NCI-H187 (cell line): ENCODE data around the gene PEX10.

Experiments used
- DNase-seq, 2 experiments: peaks; one replicate each; lab custom pipeline; 2025; lab: John Stamatoyannopoulos, UW

Gene PEX10

DNA sequence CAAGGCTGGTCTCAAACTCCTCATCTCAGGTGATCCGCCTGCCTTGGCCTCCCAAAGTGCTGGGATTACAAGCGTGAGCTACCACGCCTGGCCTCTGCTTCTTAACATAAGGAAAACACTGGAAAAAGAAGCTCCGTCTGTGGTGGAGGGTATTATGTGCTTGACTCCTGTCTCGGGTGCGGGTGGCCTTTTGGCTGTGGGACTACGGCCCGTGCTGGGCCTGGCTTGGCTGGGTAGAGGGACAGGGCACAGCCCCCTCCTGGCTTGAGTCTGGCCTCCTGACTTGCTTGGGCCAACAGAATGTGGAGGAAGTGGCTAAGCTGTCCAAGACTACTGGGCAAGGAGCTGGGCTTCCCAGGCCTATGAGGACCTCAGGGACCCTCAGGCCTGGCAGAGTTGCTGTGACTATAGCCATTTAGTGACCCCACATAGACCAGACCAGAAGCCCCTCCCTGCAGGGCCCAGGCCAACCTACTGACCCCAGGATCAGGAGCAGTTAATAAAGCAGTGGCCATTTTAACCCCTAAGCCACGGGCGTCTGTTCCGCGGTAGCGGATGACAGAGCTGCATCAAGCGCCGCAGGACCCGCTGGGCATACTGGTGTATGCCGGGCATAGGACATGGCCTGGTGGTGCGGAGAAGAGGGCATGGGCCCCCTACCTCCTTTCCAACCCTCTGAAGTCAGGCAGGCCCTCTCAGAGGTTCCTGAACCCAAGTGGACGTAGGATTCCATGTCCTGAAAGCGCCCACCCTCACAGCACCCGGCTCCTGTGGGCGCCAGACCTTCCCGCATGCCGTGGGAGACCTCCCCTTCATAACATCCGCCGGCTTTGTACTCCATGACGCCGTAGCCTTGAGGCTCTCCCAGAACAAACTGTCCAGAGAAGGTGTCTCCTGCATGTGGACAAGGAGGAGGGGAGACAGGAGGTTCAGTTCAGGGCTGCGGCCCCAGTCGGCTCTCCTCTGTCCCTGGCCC lies 25.4 kb downstream of the PEX10 start:
- DNase-seq = no peak

DNA sequence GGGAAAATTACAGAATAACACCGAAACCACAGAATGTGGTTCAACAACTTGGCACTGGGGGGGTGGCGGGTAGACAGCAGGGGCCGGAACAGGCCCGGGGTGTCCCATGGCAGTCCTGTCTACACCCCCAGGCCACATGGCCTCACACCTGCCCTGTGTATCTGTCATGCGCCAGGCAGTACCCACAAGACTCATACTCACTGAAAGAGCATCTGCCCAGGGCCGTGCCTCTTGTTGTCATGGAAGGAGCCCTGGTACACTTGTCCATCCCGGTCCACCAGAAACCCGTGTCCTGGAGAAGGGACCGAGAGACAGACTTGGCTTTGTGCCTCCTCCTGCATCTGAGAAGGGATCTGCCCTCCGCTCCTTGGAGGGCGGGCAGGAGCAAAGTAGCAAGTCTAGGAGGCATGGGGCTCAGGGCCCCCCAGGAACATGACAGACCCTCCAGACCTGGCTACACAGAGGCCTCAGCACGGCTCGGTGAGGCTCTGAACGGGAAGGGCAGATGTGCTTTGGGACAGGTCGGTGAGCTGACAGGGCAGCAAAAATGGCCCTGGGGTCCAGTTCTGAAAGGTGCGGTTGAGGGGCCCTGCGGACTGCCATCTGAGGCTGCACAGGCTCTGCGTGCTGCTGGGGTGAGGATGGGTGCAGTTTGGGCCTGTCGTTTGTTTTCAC lies 26.6 kb downstream of the PEX10 start:
- no peak for DNase-seq

- DNase-seq = no peak
Measured at GRCh38 chr1:2384941-2385481, 27.4 kb downstream of the PEX10 start.

DNA sequence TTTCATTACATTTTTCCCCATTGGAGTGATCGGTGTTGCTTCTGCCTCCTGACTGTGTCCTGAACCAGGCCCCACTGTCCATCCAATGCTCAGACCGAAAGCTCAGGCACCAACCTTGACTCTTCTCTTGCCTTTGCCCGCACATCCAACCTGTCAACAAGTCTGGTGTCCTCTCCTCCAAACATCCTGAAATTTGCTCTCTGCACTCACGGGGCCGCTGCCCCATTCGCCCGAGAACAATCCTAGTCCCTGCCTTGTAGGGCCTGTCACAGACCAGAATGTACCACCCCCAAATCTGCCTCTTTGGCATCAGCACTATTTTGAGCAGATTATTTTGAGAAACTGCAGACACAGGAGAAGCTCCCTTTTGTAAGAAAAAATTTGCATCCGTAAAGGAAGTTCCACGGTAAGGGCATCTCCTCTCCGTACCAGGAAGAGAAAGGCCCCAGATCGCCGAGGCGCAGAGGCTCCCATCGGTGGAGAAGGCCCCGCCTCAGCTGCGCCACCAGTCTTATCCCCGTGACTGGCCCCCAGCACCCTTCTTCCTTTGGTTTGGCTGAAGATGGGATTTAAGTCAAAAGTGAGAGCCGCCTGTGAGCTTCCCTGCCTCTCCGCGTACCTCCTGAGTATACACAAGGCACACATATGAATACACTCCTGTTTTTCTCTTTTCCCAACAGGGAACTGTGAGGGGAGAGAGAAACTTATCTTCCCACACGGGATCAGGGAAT lies 28.1 kb downstream of the PEX10 start:
- DNase-seq = no peak

DNA sequence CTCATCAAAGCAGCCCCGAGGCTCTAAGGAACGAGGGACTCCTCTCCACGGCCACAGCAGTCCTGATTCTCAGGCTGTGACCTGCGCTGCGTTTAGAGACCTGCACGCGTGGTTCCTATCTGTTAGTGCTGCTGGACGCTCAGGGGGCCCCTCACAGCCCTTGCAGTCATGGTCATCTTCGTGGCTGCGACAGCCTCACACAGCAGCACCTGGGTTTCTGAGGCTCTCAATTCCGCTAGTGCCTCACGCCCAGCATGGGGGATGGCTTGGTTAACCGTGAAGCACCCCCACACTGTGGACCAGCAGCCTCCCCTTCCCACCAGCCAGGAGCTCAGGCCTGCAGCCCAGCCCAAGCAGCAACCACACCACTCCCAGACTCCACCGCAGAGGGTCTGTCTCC lies 28.8 kb downstream of the PEX10 start:
- no peak for DNase-seq

- DNase-seq = no peak
Measured at GRCh38 chr1:2382621-2383361, 29.6 kb downstream of the PEX10 start.

GRCh38 chr1:2381741-2382620 lies 30.4 kb downstream of the PEX10 start:
- DNase-seq = peak; percentile 36 to 40

- DNase-seq = no peak
Measured at GRCh38 chr1:2380816-2381591, 31.4 kb downstream of the PEX10 start.

- no peak for DNase-seq
Measured at GRCh38 chr1:2379733-2380404, 32.5 kb downstream of the PEX10 start.

DNA sequence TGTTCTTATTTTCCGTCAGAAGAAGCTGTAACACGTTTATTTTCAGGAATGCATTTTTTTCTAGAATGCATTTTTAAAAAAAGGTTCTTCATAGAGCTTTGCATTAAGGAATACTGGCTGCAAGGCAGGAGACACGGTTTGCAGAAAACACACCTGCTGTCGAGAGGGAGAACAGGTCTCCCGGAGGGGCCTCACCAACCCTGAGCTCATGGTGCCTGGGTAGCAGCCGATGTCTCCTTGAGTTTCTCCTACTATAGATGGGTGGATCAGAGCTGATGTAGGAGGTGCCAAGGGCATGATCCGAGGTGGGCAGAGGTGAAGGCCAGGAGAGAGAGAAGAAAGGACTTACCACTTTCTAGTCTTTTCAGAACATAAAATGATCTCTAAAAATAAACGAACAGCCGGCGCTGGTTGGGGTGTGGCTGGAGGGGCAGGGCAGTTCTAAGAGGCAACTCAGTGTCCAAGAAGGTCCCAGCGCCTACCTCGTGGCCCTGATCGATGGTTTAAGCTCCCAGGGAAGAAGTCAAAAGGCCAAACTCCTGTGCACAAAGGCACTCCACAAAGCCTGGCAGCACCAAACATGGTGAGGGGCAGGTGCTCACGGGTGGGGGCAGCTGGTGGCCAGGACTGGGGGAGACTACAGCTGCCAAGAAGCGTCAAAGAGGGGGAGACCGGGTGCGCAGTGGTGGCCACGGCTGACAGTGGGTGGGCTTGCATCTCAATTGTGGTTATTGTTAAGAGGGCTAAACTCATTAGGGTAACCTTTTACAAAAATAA lies 33.2 kb downstream of the PEX10 start:
- DNase-seq = no peak

GRCh38 chr1:2378441-2378851 lies 33.9 kb downstream of the PEX10 start:
- no peak for DNase-seq

GRCh38 chr1:2377751-2378440 lies 34.5 kb downstream of the PEX10 start:
- no peak for DNase-seq

DNA sequence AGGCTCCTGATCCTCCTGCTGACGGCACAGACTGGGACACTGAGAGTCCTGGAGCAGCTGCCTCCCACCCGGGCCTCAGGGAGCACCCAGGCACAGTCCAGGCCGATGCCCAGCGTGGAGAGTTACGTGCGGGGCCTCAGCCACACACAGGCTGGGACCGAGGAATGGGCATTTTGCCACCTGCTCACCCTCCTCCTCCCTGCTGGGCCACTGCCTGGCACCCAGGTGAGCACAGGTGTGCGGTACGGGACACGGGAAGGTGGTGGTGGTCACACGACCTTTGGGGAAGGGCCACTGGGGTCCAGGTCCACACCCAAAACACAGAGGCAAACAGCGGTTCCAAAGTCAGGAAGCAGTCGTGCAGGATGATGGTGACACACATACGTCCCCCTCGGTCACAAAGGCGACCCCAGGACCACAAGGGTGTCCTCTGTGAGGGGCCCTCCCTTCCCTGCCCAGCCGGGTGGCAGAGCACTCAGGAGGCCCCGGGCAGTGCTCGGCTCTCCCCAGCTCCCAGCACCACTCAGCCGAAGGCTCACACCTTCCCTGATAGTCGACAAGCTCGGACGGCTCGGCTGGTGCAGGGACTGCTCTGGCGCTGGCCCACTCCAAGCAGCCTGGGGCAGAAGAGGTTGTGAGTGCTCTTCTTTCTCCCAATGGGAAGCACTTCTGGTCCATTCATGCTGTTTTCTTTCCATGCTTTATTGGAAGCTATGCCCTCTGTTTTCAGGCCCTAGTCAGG lies 35.3 kb downstream of the PEX10 start:
- DNase-seq = no peak

DNA sequence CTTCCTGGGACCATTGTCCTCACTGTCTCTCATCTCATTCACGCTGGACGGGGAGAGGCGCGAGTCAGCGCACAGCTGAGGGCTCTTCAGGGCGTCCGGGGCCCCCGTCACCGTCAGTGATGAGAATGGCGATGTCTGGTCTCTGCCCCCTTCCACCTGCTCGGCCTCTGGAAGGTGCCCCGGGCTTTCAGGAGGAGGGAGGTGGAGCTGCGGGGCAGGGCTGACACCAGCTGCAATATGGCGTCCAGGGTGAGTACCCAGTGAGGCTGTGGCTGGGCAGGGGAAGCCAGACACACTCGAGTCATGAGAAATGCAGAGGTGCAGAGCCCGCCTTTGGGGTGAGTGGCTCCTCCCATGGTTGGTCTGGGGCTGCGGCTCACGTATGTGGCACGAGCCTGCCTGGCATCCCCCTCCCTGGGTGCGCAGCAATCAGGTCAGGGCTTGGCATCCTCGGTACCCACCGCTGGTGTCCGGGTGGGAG lies 36.1 kb downstream of the PEX10 start:
- DNase-seq = no peak

DNA sequence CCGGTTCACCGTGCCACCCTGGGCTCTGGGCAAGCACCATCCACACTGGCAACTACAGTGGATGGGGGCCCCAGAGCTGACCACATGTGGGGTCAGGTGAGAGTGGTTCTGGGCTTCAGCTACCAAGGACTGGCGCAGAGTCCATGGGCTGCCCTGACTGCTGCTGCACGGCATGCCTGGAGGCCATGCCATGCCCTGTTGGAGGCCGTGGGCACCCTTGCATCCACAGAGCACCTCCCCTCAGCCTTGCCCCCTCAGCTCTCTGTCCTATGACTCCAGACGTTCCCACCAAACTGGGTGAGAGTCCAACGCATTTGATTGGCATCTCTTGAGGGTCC lies 36.5 kb downstream of the PEX10 start:
- DNase-seq = no peak

DNA sequence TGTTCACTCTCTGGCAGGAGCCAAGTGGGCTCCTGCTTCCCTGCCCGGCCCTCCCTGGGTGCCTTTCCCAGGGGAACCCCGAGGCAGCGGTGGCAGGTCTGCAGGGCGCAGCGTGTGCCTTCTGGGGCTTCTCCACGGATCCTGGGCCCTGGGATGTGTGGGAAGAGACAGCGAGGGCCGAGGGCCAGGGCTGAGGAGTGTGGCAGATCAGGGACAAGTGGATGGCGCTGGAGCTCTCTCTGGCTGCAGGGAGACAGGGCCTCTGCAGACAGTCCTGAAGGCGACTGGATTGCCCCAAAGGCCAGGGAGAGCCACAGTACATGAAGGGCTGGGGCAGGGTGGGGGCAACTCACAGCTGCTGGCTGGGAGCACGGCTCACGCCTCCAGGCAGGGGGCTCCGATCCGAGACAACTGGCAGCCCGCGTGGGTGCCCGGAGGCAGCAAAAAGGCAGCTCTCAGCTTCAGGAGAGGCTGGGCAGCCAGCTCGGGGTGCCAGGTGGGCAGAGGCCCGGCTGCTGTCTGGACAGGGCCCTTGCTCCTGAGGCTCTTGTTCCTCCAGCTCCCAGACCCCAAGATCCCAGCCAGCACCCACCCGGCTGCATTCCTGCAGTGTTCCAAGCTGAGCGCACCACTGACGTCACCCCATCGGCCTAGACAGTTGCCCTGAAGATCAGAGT lies 37.0 kb downstream of the PEX10 start:
- DNase-seq = no peak
